Stimulated activated CD8-positive, alpha-beta memory T cell treated with anti-CD3 and anti-CD28 coated beads, Interleukin-12 subunit alpha, Interleukin-12 subunit beta, amount 100 ng/mL, for 4 hours (primary cell): ENCODE data around the gene FNDC10.

ENCODE experiments used
- DNase-seq: peaks from one replicate; pipeline ENCODE4 v3.0.0-alpha.2; 2020; ENCODE audit warnings: low read depth

Gene FNDC10

DNA sequence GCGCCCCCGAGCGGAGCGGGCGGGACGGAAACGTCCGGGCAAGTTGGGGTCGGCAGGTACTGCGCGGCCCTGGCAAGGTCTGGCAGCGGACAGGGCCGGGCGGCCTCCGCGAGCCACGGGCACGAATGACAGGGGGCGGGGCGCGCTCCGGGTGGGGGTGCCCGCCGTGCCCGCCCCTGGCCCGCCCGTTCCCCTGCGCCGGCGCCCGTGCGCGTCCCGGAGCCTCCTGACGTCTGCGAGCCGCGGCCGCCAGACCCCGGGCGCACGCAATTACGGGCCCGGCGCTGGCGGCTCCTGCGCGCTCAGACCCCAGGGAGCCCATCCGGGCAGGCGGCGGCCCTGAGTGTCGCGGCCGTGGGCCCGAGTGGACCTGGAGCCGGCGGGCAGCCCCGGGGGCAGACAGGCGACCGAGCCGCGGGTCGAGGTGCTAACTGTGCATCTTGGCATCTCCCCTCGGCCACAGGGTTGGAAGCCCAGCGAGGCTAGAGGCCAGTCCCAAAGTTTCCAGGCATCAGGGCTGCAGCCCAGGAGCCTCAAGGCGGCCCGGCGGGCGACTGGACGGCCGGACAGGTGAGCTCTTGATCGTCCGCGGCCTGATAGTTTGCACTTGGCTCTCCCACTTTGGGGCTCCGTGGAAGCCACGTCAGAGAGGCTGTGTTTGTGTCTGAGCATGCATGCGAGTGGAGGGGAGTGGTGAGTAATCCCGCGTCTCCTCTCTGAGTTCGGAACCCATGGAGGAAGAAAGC lies 16.3 kb upstream of the FNDC10 start:
- DNase-seq = no peak

- peak; percentile 96 for DNase-seq
These were observed 15.5 kb upstream of the FNDC10 start, which contains the start of gene MIB2 for GRCh38 chr1:1615256-1616044. MIB2 (plus strand) TSS chr1:1615500; CDS start chr1:1623453, 7,953 bp downstream.

DNA sequence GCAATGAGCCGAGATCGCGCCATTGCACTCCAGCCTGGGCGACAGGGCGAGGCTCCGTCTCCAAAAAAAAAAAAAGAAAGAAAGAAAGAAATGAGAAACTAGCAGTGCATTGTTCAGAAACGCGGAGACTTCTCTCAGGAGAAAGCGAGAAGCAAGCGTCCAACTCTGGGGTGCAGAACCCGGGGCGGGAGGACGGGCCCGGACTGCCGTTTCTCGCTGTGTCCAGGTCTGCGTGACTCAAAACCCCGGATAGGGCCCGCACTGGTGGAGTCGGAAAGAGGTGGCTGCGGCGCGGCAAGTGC lies 15.0 kb upstream of the FNDC10 start:
- no peak for DNase-seq

- DNase-seq = peak; percentile 34
These were observed 14.4 kb upstream of the FNDC10 start for GRCh38 chr1:1614204-1614953.

DNA sequence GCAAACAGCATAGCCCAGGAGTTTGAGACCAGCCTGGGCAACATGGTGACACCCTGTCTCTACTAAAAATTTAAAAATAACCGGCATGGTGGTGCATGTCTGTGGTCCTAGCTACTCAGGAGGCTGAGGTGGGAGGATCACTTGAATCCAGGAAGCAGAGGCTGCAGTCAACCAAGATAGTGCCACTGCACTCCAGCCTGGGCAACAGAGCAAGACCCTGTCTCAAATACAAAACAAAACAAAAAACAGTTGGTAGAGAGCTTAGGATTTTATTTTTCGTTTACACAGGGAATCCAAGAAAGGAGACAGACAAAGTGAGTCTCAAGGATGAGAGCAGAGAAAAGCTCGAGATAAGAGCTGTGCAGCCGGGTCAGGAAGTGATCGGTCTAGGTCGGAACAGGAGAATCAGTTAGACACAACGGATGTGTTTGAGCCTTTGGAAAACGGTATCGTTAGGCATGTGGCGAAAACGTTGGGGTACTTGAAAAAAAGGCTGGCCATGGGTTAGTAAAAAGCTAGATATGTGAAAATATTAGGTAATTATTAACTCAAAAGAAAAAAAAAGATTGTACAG lies 13.7 kb upstream of the FNDC10 start:
- no peak for DNase-seq

GRCh38 chr1:1612104-1612400 lies 12.1 kb upstream of the FNDC10 start:
- DNase-seq = no peak

DNA sequence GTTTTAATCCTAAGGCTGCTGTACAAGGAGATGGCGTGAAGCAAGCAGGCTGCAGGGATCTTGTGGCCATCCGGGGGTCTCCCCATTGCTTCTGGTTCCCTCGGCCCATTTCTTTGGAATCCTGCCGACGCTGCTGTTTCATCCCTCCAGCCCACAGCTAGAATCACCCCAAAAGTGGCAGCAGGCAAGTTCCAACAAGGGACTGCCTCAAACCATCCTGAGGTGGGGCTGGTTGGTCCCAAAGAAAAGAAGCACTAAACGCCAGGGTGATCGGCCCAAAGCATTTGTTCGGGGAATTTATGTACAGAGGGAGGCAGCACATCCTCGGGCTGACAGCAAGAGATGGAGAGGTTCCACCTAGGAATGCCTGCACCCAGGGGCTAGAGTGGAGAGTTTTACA lies 10.9 kb upstream of the FNDC10 start:
- no peak for DNase-seq

GRCh38 chr1:1609822-1610485 lies 10.0 kb upstream of the FNDC10 start:
- DNase-seq = no peak

DNA sequence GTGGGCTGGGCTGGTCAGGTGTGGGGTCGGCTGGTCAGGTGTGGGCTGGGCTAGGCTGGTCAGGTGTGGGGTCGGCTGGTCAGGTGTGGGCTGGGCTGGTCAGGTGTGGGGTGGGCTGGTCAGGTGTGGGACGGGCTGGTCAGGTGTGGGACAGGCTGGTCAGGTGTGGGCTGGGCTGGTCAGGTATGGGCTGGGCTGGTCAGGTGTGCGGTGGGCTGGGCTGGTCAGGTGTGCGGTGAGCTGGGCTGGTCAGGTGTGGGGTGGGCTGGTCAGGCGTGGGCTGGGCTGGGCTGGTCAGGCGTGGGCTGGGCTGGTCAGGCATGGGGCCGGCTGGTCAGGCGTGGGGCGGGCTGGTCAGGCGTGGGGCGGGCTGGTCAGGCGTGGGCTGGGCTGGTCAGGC lies 6.3 kb upstream of the FNDC10 start:
- DNase-seq = no peak

DNA sequence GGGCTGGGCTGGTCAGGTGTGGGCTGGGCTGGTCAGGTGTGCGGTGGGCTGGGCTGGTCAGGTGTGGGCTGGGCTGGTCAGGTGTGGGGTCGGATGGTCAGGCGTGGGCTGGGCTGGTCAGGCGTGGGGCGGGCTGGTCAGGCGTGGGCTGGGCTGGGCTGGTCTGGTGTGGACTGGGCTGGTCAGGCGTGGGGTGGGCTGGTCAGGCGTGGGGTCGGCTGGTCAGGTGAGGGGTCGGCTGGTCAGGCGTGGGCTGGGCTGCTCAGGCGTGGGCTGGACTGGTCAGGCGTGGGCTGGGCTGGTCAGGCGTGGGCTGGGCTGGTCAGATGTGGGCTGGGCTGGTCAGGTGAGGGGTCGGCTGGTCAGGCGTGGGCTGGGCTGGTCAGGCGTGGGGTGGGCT lies 5.8 kb upstream of the FNDC10 start:
- DNase-seq = no peak

DNA sequence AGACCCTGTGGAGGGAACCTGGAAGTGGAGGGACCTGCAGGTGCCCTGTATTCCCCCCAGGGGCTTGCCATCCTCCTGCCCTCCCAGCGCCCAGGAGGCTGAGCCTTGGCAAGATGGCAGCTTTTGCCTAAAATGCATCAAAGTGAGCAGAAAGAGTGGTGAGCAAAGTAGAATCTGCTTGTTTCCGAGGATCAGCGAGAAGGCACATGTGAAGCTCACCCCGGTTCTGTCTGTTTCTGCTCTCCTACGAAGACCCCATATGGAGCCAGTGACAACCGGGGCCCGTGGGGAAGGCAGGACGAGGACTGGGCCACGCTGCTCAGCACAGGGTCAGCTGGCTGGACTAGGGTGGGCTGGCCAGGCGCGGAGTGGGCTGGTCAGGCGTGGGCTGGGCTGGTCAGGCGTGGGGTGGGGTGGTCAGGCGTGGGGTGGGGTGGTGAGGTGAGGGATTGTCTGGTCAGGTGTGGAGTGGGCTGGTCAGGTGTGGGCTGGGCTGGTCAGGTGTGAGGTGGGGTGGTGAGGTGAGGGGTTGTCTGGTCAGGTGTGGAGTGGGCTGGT lies 5.2 kb upstream of the FNDC10 start:
- no peak for DNase-seq

GRCh38 chr1:1604374-1605033 lies 4.6 kb upstream of the FNDC10 start:
- DNase-seq = no peak

GRCh38 chr1:1603671-1604373 lies 3.9 kb upstream of the FNDC10 start:
- no peak for DNase-seq

GRCh38 chr1:1602968-1603506 lies 3.1 kb upstream of the FNDC10 start:
- no peak for DNase-seq

- DNase-seq = no peak
These were observed 2.5 kb upstream of the FNDC10 start for GRCh38 chr1:1602304-1602967.

DNA sequence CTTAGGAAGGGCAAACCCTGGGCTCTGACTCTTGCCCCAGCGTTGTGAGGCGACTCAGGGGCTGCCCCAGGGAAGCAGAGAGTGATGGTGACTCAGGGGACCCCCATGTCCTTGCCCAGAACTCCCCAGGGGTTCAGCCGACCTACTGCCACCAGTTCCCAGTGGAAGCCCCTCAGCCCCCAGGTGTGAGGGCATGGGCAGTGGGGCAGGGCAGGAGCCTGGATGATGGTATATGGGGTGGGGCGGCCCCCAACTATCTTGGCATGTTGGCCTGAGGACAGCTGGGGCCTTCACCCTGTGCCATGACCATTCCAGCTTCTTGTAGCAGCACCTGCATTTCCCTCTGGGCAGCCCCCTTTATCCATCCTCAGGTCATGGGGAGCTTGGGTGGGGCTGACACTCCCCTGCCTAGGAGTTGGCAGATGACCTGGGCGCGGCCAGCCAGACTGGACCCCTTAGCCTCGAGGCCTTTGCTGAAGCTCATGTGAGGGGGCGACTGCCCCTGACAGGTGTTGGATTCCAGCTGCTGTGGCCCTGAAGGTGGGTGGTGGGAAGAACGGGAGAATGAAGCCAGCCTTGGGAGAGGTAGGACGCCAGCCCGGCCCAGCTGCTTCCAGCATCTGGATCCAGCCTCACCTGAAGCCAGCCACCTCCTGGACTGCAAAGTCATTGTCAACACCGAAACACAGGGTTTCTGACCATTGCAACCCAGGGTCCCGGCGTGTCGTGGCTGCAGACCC lies 1.8 kb upstream of the FNDC10 start:
- no peak for DNase-seq

DNA sequence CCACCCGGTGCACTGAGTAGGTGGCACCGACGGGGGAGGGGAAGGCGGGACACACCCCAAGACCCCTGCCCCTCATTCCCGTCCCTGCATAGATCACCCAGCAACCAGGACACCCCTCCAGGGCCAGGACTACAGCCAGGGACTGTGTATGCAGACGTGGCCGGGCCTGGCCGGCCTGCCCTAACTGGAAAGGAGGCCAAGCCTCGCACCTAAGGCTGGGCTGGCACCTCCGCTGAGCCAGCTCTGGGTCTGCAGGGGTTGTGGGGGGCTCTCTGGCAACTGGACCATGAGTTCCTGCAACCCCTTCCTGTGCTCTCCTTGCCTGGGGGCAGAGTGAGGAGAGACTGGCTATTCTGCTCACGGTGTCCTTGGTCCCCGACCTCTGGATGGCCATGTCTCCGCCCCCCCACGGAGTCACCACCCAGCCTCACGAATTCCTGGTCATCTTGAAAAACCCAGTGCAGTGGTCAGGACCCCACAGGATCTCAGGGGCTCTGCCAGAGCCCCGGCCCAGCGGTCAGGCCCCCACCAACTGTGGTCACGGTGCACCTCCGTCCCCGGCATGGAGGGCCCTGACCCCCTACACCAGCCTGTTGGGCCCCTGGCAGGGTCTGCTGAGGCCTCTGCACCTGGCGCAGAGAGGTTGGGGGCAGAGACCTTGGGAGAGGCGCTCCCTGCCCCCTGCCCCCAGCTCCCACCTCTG lies 1.1 kb upstream of the FNDC10 start:
- DNase-seq = no peak
